Effector memory CD8-positive, alpha-beta T cell (primary cell): ENCODE results near the gene BARHL1.

Source experiments
- ATAC-seq: fragments of 150-1000 bp; cut with Tn5 transposase; replicated peaks from 2 replicates; pipeline ENCODE4 v1.10.0; 2021; ENCODE audit warnings: mild to moderate bottlenecking, moderate library complexity
- DNase-seq, 3 experiments: peaks; one replicate each; pipeline ENCODE4 v3.0.0; 2021
- H3K27ac Mint-ChIP-seq, 2 donors: one replicate each; pipeline ENCODE4 v1.8.0; 2022; ENCODE audit warnings: mild to moderate bottlenecking in 2 of 2, mixed read lengths in 2 of 2, moderate library complexity in 2 of 2
- H3K27me3 Mint-ChIP-seq, 2 donors: one replicate each; pipeline ENCODE4 v1.8.0; 2022; ENCODE audit warnings: mixed read lengths in 2 of 2
- H3K36me3 Mint-ChIP-seq: one replicate; pipeline ENCODE4 v1.8.0; 2022; ENCODE audit warnings: mild to moderate bottlenecking, moderate library complexity, mixed read lengths; ENCODE audit not compliant: insufficient read depth
- H3K4me1 Mint-ChIP-seq, 2 donors: one replicate each; pipeline ENCODE4 v1.8.0; 2022; ENCODE audit warnings: low read depth in 2 of 2, mixed read lengths in 2 of 2
- H3K4me3 Mint-ChIP-seq, 2 donors: one replicate each; pipeline ENCODE4 v1.8.0; 2022; ENCODE audit warnings: mild to moderate bottlenecking in 2 of 2, mixed read lengths in 2 of 2, moderate library complexity in 2 of 2
- H3K9me3 Mint-ChIP-seq, 2 donors: one replicate each; pipeline ENCODE4 v1.8.0; 2022; ENCODE audit warnings: mixed read lengths in 2 of 2

The BARHL1 gene

DNA sequence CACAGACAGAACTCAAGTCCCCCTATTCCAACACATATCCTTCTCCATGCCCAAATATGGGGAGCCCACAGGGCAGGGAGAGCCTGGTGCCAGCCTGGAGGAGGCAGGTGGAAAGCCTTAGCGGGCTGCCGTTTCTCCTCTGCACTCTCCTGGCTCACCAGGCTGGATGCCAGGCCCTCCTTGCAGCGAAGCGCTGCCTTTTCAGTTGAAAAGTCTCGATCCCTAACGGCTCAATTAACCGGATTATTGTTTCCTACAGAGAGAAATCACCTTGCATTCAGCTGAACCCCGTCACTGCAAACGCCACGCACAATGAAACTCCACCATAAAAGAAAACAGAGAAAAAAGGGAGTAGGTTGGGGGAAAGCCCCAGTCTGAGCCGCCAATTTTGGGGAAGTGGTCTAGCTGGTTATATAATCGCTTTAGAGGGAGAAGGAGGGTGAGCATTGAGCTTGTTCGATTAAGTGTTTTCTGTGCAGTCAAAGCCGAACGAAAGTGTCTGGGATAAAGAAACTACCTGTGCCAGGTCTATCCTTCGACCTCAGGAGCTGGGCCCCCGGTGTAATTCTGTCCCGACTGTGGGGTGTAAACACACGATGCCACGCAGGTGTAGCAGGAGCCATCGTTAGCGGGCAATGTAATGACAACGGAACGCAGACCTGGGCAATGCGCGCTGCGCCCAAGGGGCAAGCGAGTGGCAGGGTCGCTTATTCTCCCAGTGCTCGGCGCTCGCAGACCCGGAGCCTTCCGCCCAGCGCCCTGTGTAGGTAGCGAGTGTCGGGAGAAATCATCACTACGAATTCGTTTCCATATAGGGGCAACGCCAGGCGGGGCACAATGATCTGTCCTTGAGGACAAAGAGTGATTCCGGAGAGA is 3.8 kb downstream of the BARHL1 start:
- Mint-ChIP-seq H3K4me1 (peaks cover 7 to 12% of the 10 kb centered on the region in 2 donors), H3K27me3 (peaks cover 71 to 96% of the 10 kb centered on the region in 2 donors), H3K27ac (no peak overlapping the region), H3K4me3 (no peak overlapping the region), H3K9me3 (no peaks in the 10 kb centered on the region), H3K36me3 (peaks cover 27% of the 10 kb centered on the region)
- ATAC-seq, result no peak
- DNase-seq, result no peak

DNA sequence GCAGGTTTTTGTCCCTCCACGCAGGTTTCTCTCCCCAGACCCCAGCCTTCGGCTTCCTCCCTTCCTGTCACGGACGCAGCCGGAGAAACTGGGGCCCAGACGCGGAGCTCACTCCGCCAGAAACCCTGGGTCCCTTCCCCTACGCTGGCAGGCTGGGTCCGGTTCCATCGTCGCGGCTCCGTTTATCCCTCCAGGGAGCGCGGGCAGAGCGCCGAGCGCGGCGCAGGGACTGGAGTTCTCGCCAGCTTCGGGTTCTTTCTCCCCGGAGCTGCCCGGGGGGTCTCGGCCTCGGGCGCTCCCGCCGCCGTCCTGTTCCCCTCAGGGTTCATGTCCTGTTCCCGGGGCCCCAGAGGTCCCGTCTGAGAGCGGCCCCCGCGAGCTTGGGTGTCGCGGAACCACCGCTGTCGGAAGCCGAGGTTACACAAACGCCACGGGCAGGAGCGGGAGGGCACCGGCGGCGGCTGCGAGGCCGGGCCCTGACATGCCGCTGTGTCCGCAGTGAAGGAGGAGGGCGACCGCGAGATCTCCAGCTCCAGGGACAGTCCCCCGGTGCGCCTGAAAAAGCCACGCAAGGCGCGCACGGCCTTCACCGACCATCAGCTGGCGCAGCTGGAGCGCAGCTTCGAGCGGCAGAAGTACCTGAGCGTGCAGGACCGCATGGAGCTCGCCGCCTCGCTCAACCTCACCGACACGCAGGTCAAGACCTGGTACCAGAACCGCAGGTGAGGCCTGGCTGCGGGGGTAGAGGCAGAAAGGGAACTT is 4.6 kb downstream of the BARHL1 start:
- Mint-ChIP-seq H3K27me3 (peaks cover 71 to 96% of the 10 kb centered on the region in 2 donors), H3K9me3 (no peaks in the 10 kb centered on the region), H3K4me3 (no peak overlapping the region), H3K4me1 (peaks cover 4 to 9% of the 10 kb centered on the region in 2 donors), H3K36me3 (peaks cover 20% of the 10 kb centered on the region), H3K27ac (no peak overlapping the region)
- DNase-seq (no peak), ATAC-seq (no peak)

GRCh38 chr9:132587592-132587955 is 5.2 kb downstream of the BARHL1 start:
- Mint-ChIP-seq H3K27ac (no peak overlapping the region), H3K4me3 (no peak overlapping the region), H3K9me3 (no peaks in the 10 kb centered on the region)

GRCh38 chr9:132588098-132588497 is 5.7 kb downstream of the BARHL1 start:
- DNase-seq, result no peak
- H3K9me3 Mint-ChIP-seq, result no peaks in the 10 kb centered on the region
- H3K27me3 Mint-ChIP-seq, result peaks cover 77 to 97% of the 10 kb centered on the region in 2 donors
- no peak overlapping the region for H3K4me3 Mint-ChIP-seq
- no peak for ATAC-seq
- H3K36me3 Mint-ChIP-seq, result peaks cover 12% of the 10 kb centered on the region
- H3K4me1 Mint-ChIP-seq, result peaks cover 4 to 9% of the 10 kb centered on the region in 2 donors
- no peak overlapping the region for H3K27ac Mint-ChIP-seq

More at GRCh38 chr9:132587592-132587955, 5.2 kb downstream of the BARHL1 start:
- DNase-seq, result no peak
- Mint-ChIP-seq H3K36me3 (peaks cover 15% of the 10 kb centered on the region), H3K27me3 (peaks cover 76 to 98% of the 10 kb centered on the region in 2 donors), H3K4me1 (peaks cover 4 to 9% of the 10 kb centered on the region in 2 donors)
- no peak for ATAC-seq

DNA sequence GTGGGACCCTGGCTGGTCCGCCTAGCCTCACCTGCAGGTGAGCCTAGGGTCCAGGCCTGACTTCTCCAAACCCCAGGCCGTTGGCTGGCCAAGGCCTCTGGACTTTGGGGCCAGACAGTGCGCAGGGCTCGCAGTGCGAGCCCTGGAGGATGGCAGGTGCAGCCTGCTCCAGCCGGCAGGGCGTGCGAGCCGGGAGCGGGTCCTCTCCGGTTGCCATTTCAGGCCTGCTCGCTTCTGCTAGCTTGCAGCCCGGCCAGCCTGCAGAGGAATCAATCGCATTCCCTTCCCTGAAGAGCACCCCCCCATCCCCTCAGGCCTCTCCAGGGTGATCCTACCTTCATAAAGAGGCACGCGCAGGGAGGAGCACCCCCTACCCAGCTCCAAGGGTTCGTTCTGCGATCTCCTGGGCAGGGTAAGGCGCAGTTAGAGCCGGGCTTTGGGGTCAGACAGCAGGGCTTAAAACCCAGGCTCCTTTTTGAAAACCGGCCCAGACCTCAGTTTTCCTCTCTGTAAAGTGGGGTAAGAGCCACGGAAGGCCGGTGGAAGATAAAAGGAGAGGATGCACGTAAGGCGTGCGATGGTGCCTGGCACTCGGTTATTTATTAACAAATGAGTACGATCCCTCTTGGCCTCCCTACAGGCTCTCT is 6.2 kb downstream of the BARHL1 start:
- Mint-ChIP-seq H3K9me3 (no peaks in the 10 kb centered on the region), H3K36me3 (peaks cover 13% of the 10 kb centered on the region), H3K27me3 (peaks cover 76 to 97% of the 10 kb centered on the region in 2 donors), H3K4me3 (no peak overlapping the region), H3K27ac (no peak overlapping the region), H3K4me1 (peaks cover 4 to 9% of the 10 kb centered on the region in 2 donors)
- no peak for ATAC-seq
- no peak for DNase-seq

GRCh38 chr9:132589148-132590036 is 7.0 kb downstream of the BARHL1 start:
- H3K9me3 Mint-ChIP-seq, result no peaks in the 10 kb centered on the region
- peaks cover 4 to 9% of the 10 kb centered on the region in 2 donors for H3K4me1 Mint-ChIP-seq
- H3K4me3 Mint-ChIP-seq, result no peak overlapping the region
- H3K27me3 Mint-ChIP-seq, result peaks cover 70 to 93% of the 10 kb centered on the region in 2 donors
- no peak overlapping the region for H3K27ac Mint-ChIP-seq
- no peak for ATAC-seq
- peaks cover 14% of the 10 kb centered on the region for H3K36me3 Mint-ChIP-seq
- DNase-seq, result no peak

GRCh38 chr9:132590037-132590317 is 7.6 kb downstream of the BARHL1 start:
- H3K36me3 Mint-ChIP-seq, result peaks cover 14% of the 10 kb centered on the region
- H3K4me1 Mint-ChIP-seq, result peaks cover 4 to 9% of the 10 kb centered on the region in 2 donors
- peaks cover 64 to 87% of the 10 kb centered on the region in 2 donors for H3K27me3 Mint-ChIP-seq
- H3K27ac Mint-ChIP-seq, result no peak overlapping the region
- DNase-seq (no peak), ATAC-seq (no peak)
- no peaks in the 10 kb centered on the region for H3K9me3 Mint-ChIP-seq
- H3K4me3 Mint-ChIP-seq, result no peak overlapping the region

GRCh38 chr9:132590318-132591182 is 8.1 kb downstream of the BARHL1 start:
- H3K4me1 Mint-ChIP-seq, result peaks cover 4 to 9% of the 10 kb centered on the region in 2 donors
- DNase-seq (no peak), ATAC-seq (no peak)
- H3K9me3 Mint-ChIP-seq, result no peaks in the 10 kb centered on the region
- H3K4me3 Mint-ChIP-seq, result no peak overlapping the region
- H3K27me3 Mint-ChIP-seq, result peaks cover 59 to 82% of the 10 kb centered on the region in 2 donors
- no peak overlapping the region for H3K27ac Mint-ChIP-seq
- peaks cover 17% of the 10 kb centered on the region for H3K36me3 Mint-ChIP-seq

- Mint-ChIP-seq H3K4me3 (no peak overlapping the region), H3K27ac (no peak overlapping the region), H3K4me1 (peaks cover 4 to 9% of the 10 kb centered on the region in 2 donors), H3K36me3 (peaks cover 17% of the 10 kb centered on the region), H3K27me3 (peaks cover 52 to 80% of the 10 kb centered on the region in 2 donors), H3K9me3 (no peaks in the 10 kb centered on the region)
- ATAC-seq (no peak), DNase-seq (no peak)
Measured at GRCh38 chr9:132591244-132591643, 8.8 kb downstream of the BARHL1 start.

- DNase-seq, result no peak
- ATAC-seq, result no peak
- peaks cover 46 to 80% of the 10 kb centered on the region in 2 donors for H3K27me3 Mint-ChIP-seq
- peaks cover 4 to 9% of the 10 kb centered on the region in 2 donors for H3K4me1 Mint-ChIP-seq
- no peak overlapping the region for H3K27ac Mint-ChIP-seq
- H3K36me3 Mint-ChIP-seq, result peaks cover 14% of the 10 kb centered on the region
- H3K4me3 Mint-ChIP-seq, result no peak overlapping the region
- no peaks in the 10 kb centered on the region for H3K9me3 Mint-ChIP-seq
Measured at GRCh38 chr9:132591751-132592314, 9.4 kb downstream of the BARHL1 start.

DNA sequence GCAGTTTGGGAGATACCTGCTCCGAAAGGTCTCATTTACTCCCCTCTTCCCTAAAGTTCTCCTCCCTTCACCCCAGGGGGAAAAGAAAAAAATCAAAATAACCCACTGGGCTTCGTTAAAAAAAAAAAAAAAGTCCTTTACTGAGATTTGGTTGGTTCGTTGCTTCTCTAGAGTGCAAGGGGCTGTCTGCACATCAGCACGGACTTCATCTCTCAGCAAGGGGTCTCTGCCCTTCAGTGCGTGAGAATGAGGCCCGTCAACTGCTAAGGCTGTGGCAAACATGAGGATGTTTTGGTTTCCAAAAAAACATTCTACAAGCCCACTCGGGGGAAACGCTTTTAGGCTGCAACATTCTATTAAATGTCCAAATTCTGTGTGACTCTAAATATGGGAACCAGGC is 10.0 kb downstream of the BARHL1 start:
- DNase-seq (no peak), ATAC-seq (no peak)
- Mint-ChIP-seq H3K36me3 (peaks cover 14% of the 10 kb centered on the region), H3K4me3 (no peak overlapping the region), H3K27ac (no peak overlapping the region), H3K9me3 (no peaks in the 10 kb centered on the region), H3K27me3 (peaks cover 46 to 77% of the 10 kb centered on the region in 2 donors), H3K4me1 (peaks cover 4 to 9% of the 10 kb centered on the region in 2 donors)

GRCh38 chr9:132594412-132594811 is 12.0 kb downstream of the BARHL1 start:
- Mint-ChIP-seq H3K27me3 (peaks cover 38 to 57% of the 10 kb centered on the region in 2 donors), H3K4me3 (no peak overlapping the region), H3K9me3 (no peaks in the 10 kb centered on the region), H3K36me3 (peaks cover 14% of the 10 kb centered on the region), H3K4me1 (peaks cover 4 to 7% of the 10 kb centered on the region in 2 donors), H3K27ac (no peak overlapping the region)
- no peak for DNase-seq
- ATAC-seq, result no peak
